IMR-90 (cell line): Measurements from ENCODE around the gene PLXNB3. TPM values are rescaled to one million over a fixed set of nuclear protein-coding genes. Genes with fewer than 3 reads are reported as not detected.

Experiments used
- ATAC-seq: fragments of 200-7000 bp; cut with Tn5 transposase; 2 replicates; pipeline ENCODE4 v1.9.1; 2020; ENCODE audit warnings: low read depth, mild to moderate bottlenecking, moderate library complexity
- BruUV-seq: library from RNA; stranded (reverse); fragments of 400-500 nt; replicated peaks from 2 replicates; lab custom pipeline; 2021; lab: Mats Ljungman, UMichigan
- CTCF ChIA-PET: fragments of 300-600 bp; formaldehyde crosslinking; extraction: SDS; loops from one replicate; lab custom pipeline; 2021; ENCODE audit warnings: antibody characterized with exemption; lab: Yijun Ruan, JAX
- POLR2A ChIA-PET: fragments of 300-600 bp; sonication (Branson Sonifier 250); formaldehyde crosslinking; loops from one replicate; lab custom pipeline; 2022; ENCODE audit warnings: antibody characterized with exemption; ENCODE audit not compliant: unreplicated experiment; lab: Charles Lee
- DNase-seq: peaks from one replicate; pipeline ENCODE4 v3.0.0; 2013
- H2AFZ ChIP-seq: replicated peaks from 2 replicates; pipeline ENCODE3; 2013; ENCODE audit warnings: low read length, mild to moderate bottlenecking; ENCODE audit not compliant: poor library complexity
- H2AK5ac ChIP-seq: 2 replicates; pipeline ENCODE4 v1.6.1; 2013; ENCODE audit warnings: low read depth, low read length, inconsistent platforms
- H2AK9ac ChIP-seq: replicated peaks from 2 replicates; pipeline ENCODE3; 2013; ENCODE audit warnings: mild to moderate bottlenecking, low read depth, low read length, moderate library complexity; ENCODE audit not compliant: poor library complexity
- H2BK120ac ChIP-seq: 2 replicates; pipeline ENCODE4 v1.6.1; 2013; ENCODE audit warnings: low read depth, low read length, inconsistent platforms
- H2BK15ac ChIP-seq: 3 replicates; pipeline ENCODE4 v1.6.1; 2013; ENCODE audit warnings: low read depth, low read length, inconsistent platforms
- H2BK20ac ChIP-seq: 2 replicates; pipeline ENCODE4 v1.6.1; 2013; ENCODE audit warnings: low read depth, mild to moderate bottlenecking, inconsistent platforms, low read length, moderate library complexity
- H2BK5ac ChIP-seq: 2 replicates; pipeline ENCODE4 v1.6.1; 2013; ENCODE audit warnings: mild to moderate bottlenecking, low read depth, low read length, inconsistent platforms; ENCODE audit not compliant: poor library complexity, severe bottlenecking
- H3K14ac ChIP-seq: replicated peaks from 2 replicates; pipeline ENCODE4 v1.6.1; 2013; ENCODE audit warnings: low read depth, low read length, inconsistent platforms
- H3K18ac ChIP-seq: 2 replicates; pipeline ENCODE4 v1.6.1; 2013; ENCODE audit warnings: low read depth, low read length, control low read depth
- H3K23ac ChIP-seq: 2 replicates; pipeline ENCODE4 v1.6.1; 2013; ENCODE audit warnings: low read depth, low read length, inconsistent platforms
- H3K27ac ChIP-seq: 2 replicates; pipeline ENCODE4 v1.5.1; 2013; ENCODE audit warnings: mild to moderate bottlenecking, control low read depth, low read length; ENCODE audit not compliant: insufficient read depth
- H3K27me3 ChIP-seq: 2 replicates; pipeline ENCODE4 v1.6.1; 2013; ENCODE audit warnings: low read length; ENCODE audit not compliant: control insufficient read depth, insufficient read depth
- H3K36me3 ChIP-seq: 2 replicates; pipeline ENCODE4 v1.6.1; 2013; ENCODE audit warnings: low read length, mixed read lengths; ENCODE audit not compliant: control insufficient read depth, insufficient read depth
- H3K4ac ChIP-seq: 2 replicates; pipeline ENCODE4 v1.6.1; 2013; ENCODE audit warnings: low read depth, low read length, inconsistent platforms
- H3K4me1 ChIP-seq: 2 replicates; pipeline ENCODE4 v1.6.1; 2013; ENCODE audit warnings: low read length, mixed read lengths; ENCODE audit not compliant: control insufficient read depth, insufficient read depth
- H3K4me2 ChIP-seq: 2 replicates; pipeline ENCODE4 v1.6.1; 2013; ENCODE audit warnings: low read depth, mild to moderate bottlenecking, control low read depth, low read length, moderate library complexity
- H3K4me3 ChIP-seq: 2 replicates; pipeline ENCODE4 v1.5.1; 2013; ENCODE audit warnings: low read depth, mild to moderate bottlenecking, control low read depth, low read length, moderate library complexity; ENCODE audit not compliant: insufficient read depth
- H3K56ac ChIP-seq: 2 replicates; pipeline ENCODE4 v1.6.1; 2013; ENCODE audit warnings: low read length, inconsistent platforms; ENCODE audit not compliant: insufficient read depth; ENCODE audit errors: extremely low read depth
- H3K79me1 ChIP-seq, 2 experiments: 2 replicates each; pipeline ENCODE4 v1.6.1; 2013; ENCODE audit warnings: low read length in 2 of 2, inconsistent platforms in 1 of 2, low read depth in 1 of 2
- H3K9ac ChIP-seq: 2 replicates; pipeline ENCODE4 v1.6.1; 2013; ENCODE audit warnings: low read depth, low read length, control low read depth
- H3K9me1 ChIP-seq: 2 replicates; pipeline ENCODE4 v1.6.1; 2013; ENCODE audit warnings: low read length, inconsistent platforms; ENCODE audit not compliant: insufficient read depth
- H3K9me3 ChIP-seq: 2 replicates; pipeline ENCODE4 v1.6.1; 2013; ENCODE audit warnings: low read length; ENCODE audit not compliant: control insufficient read depth, insufficient read depth
- H4K20me1 ChIP-seq: 2 replicates; pipeline ENCODE4 v1.6.1; 2013; ENCODE audit warnings: low read length, inconsistent platforms; ENCODE audit not compliant: insufficient read depth
- H4K5ac ChIP-seq: 2 replicates; pipeline ENCODE4 v1.6.1; 2013; ENCODE audit warnings: mild to moderate bottlenecking, low read depth, low read length, control low read depth
- H4K8ac ChIP-seq, 2 experiments: 2 replicates each; pipeline ENCODE4 v1.6.1; 2013; ENCODE audit warnings: low read depth in 2 of 2, low read length in 2 of 2, control low read depth in 1 of 2, inconsistent platforms in 1 of 2
- H4K91ac ChIP-seq: 2 replicates; pipeline ENCODE4 v1.6.1; 2013; ENCODE audit warnings: low read depth, low read length, inconsistent platforms; ENCODE audit not compliant: insufficient read depth
- BHLHE40 ChIP-seq: fragments of 150-350 bp; IDR thresholded peaks from 2 replicates; pipeline ENCODE4 v1.6.1; 2016; ENCODE audit warnings: mild to moderate bottlenecking, low read depth, low read length
- MAFK ChIP-seq: IDR thresholded peaks from 2 replicates; pipeline ENCODE4 v1.6.1; 2012; ENCODE audit warnings: low read depth, low read length, improper control_type of control experiment
- MAZ ChIP-seq: IDR thresholded peaks from 2 replicates; pipeline ENCODE4 v1.6.1; 2012; ENCODE audit warnings: low read depth, mild to moderate bottlenecking, low read length, improper control_type of control experiment, moderate library complexity, borderline replicate concordance
- RFX5 ChIP-seq: IDR thresholded peaks from 2 replicates; pipeline ENCODE4 v1.8.0; 2012; ENCODE audit warnings: low read depth, mild to moderate bottlenecking, low read length, moderate library complexity
- WGBS, 2 experiments: methylation state at CpG; one replicate each; pipeline versions ENCODE4 v1.1.5 to v1.1.7; 2013; ENCODE audit warnings: missing lambda C conversion rate in 2 of 2; ENCODE audit not compliant: insufficient read length in 1 of 2; ENCODE audit errors: extremely low coverage in 2 of 2; 5-methylcytosine and 5-hydroxymethylcytosine counted together
- dilution Hi-C: fragments of 300-500 bp; cut with HindIII; formaldehyde crosslinking; loops from one replicate; pipeline ENCODE4 v1.14.3; 2018; ENCODE audit warnings: low sequenced_read_pairs; ENCODE audit not compliant: unreplicated experiment
- in situ Hi-C: fragments of 300-500 bp; cut with MboI; formaldehyde crosslinking; loops from 3 replicates; pipeline ENCODE4 v1.14.3; 2019; ENCODE audit warnings: low sequenced_read_pairs, inconsistent platforms, mixed read lengths
- intact Hi-C: fragments of 100-400 bp; cut with micrococcal nuclease; formaldehyde crosslinking; loops from 2 replicates; pipeline ENCODE4 v1.10.0; 2022
- polyA plus RNA-seq, 3 experiments: library from polyadenylated mRNA; depleted of rRNA; stranded (reverse); fragments of >200 nt; gene quantifications; 2 replicates each; pipeline ENCODE4 v1.2.3, GENCODE V29; 2012; ENCODE audit warnings: low replicate concordance in 1 of 3
- total RNA-seq: library from RNA; depleted of rRNA; stranded (reverse); fragments of >200 nt; gene quantifications from 2 replicates; pipeline ENCODE4 v1.2.3, GENCODE V29; 2012

Gene PLXNB3
- total and polyA plus RNA-seq, 2 of the 4 experiments (the other 2 are of a cell fraction): 0.36 to 22.3 TPM

- no peak overlapping the region for H4K91ac ChIP-seq
- H3K4me2 ChIP-seq: no peak overlapping the region
- H2BK120ac ChIP-seq: no peak overlapping the region
- H3K9me3 ChIP-seq: no peaks in the 10 kb centered on the region; the same call in 1 of the 2 replicates
- H2BK5ac ChIP-seq: no peak overlapping the region
- no peak overlapping the region for H3K4ac ChIP-seq
- no peak overlapping the region for H2AFZ ChIP-seq
- H3K79me1 ChIP-seq: no peaks in the 10 kb centered on the region
- intact Hi-C loops: no loop called here
- no peak overlapping the region for H3K27ac ChIP-seq
- no peak overlapping the region for H3K14ac ChIP-seq
- no peak overlapping the region for H2BK20ac ChIP-seq
- H2AK5ac ChIP-seq: no peak overlapping the region
- H2BK15ac ChIP-seq: no peak overlapping the region
- 73% methylated on average over 4 of the region's 12 CpGs; no CpG with 5 or more reads in 1 of the 2 experiments for WGBS, 2 experiments
- H4K8ac ChIP-seq: no peak overlapping the region
- no peak overlapping the region for H3K23ac ChIP-seq
- no peaks in the 10 kb centered on the region for H3K4me1 ChIP-seq
- dilution Hi-C loops: no loop called here
- H3K9ac ChIP-seq: no peak overlapping the region
- H4K20me1 ChIP-seq: no peaks in the 10 kb centered on the region
- no peak overlapping the region for H3K4me3 ChIP-seq
- H3K18ac ChIP-seq: no peak overlapping the region
- DNase-seq (no peak), ATAC-seq (no peak)
- in situ Hi-C loops: no loop called here
- no TSS peak for BruUV-seq
- H3K27me3 ChIP-seq: peaks cover 2% of the 10 kb centered on the region; the same call in 1 of the 2 replicates
- H2AK9ac ChIP-seq: no peak overlapping the region
- ChIA-PET CTCF (interaction anchor here (0.6 kb wide), 1 partner anchor 10 kb away, joined by 4 read pairs; no protein-coding TSS in a partner anchor), POLR2A (no interaction called here)
- H3K36me3 ChIP-seq: no peaks in the 10 kb centered on the region
- no peaks in the 10 kb centered on the region for H3K9me1 ChIP-seq
- H4K5ac ChIP-seq: no peak overlapping the region
- no peak for TF ChIP-seq RFX5
- no peak for TF ChIP-seq MAZ
- no peak for TF ChIP-seq MAFK
- no peak for TF ChIP-seq BHLHE40
- H3K56ac ChIP-seq: no peak overlapping the region
Observed at GRCh38 chrX:153750127-153750774, 13.8 kb upstream of the PLXNB3 start.
